ENCODE measurements around the gene TBXA2R. TPM values are rescaled to one million over a fixed set of nuclear protein-coding genes. Genes with fewer than 3 reads are reported as not detected.

TBXA2R gene
- total and polyA plus RNA-seq, 2 experiments from 2014 or later: 0.42 to 0.73 TPM

GRCh38 chr19:3550947-3551791 is 55.5 kb downstream of the TBXA2R start:
- no peaks in the 10 kb centered on the region for H3K4me1 ChIP-seq (ENCODE audit: insufficient read depth)
- H3K27me3 ChIP-seq (ENCODE audit: insufficient read depth): no peaks in the 10 kb centered on the region
- H2AFZ ChIP-seq: no peak overlapping the region
- Mint-ChIP-seq H3K4me1 (peaks cover under 1% of the 10 kb centered on the region; the same call in 1 of the 3 replicates), H3K36me3 (ENCODE audit: low read depth) (no peaks in the 10 kb centered on the region), H3K9me3 (no peaks in the 10 kb centered on the region), H3K4me3 (no peak overlapping the region), H3K27me3 (ENCODE audit: insufficient read depth, low read depth, poor library complexity) (peaks cover 16% of the 10 kb centered on the region), H3K27ac (no peak overlapping the region)
- TF ChIP-seq ZNF331 (CRISPR knock-in tag; IDR thresholded peaks at IDR 0.05; ENCODE audit: low read depth) (no peak), ETS1 (IDR thresholded peaks at IDR 0.05) (no peak), NANOG (IDR thresholded peaks at IDR 0.05; ENCODE audit: borderline replicate concordance) (no peak), POLR2AphosphoS5 (IDR thresholded peaks at IDR 0.05; ENCODE audit: low read depth) (no peak), JUNB (IDR thresholded peaks at IDR 0.05; ENCODE audit: unreplicated experiment) (no peak), ZNF114 (CRISPR knock-in tag; IDR thresholded peaks at IDR 0.05) (no peak), STAT1 (IDR thresholded peaks at IDR 0.05; ENCODE audit: unreplicated experiment) (no peak), EZH2phosphoT487 (IDR thresholded peaks at IDR 0.05; ENCODE audit: unreplicated experiment) (no peak), ZNF462 (CRISPR knock-in tag; IDR thresholded peaks at IDR 0.05) (no peak), EZH2 (IDR thresholded peaks at IDR 0.05; ENCODE audit: low read depth, unreplicated experiment) (no peak), CTCF (conservative IDR thresholded peaks at IDR 0.05; ENCODE audit: low read depth in 2 of 2) (no peak), REST (IDR thresholded peaks at IDR 0.05; ENCODE audit: unreplicated experiment) (no peak), CREB1 (CRISPR knock-in tag; IDR thresholded peaks at IDR 0.05; ENCODE audit: low read depth) (no peak)
- no peak for ATAC-seq
- no peak overlapping the region for H3K4me3 ChIP-seq
- H3K4me2 ChIP-seq: no peak overlapping the region
- no peaks in the 10 kb centered on the region for H3F3A ChIP-seq (replicated peaks; ENCODE audit: low read depth)
- H3K79me2 ChIP-seq (replicated peaks; ENCODE audit: insufficient read depth): peaks cover 12% of the 10 kb centered on the region
- no peak for DNase-seq (ENCODE audit: low spot score)
- H3K9me2 ChIP-seq (ENCODE audit: insufficient read depth): no peaks in the 10 kb centered on the region
- H4K20me1 ChIP-seq (replicated peaks; ENCODE audit: insufficient read depth): peaks cover 14% of the 10 kb centered on the region
- no peaks in the 10 kb centered on the region for H3K36me3 ChIP-seq (ENCODE audit: insufficient read depth)
- H3K27ac ChIP-seq (ENCODE audit: low read depth): no peak overlapping the region

Data from GM23338 (cell line).